Esophagus squamous epithelium (tissue), 5 donors: ENCODE measurements around the gene SETDB2. TPM values are rescaled to one million over a fixed set of nuclear protein-coding genes. Genes with fewer than 3 reads are reported as not detected.

Experiments used
- DNase-seq: peaks from one replicate; lab custom pipeline; 2025; lab: John Stamatoyannopoulos, UW
- H3K27ac ChIP-seq, 4 donors: fragments of 200-600 bp; sonication (generic); one replicate each; pipeline ENCODE4 v1.5.1; 2016 to 2019; ENCODE audit warnings: mild to moderate bottlenecking in 1 of 4
- H3K27me3 ChIP-seq, 4 donors: fragments of 200-600 bp; sonication (generic); 1 replicate in 3 of 4; 2 replicates in 1 of 4; pipeline versions ENCODE4 v1.5.1 to v1.6.0; 2017 to 2021; ENCODE audit warnings: antibody characterized with exemption in 1 of 4
- H3K36me3 ChIP-seq, 3 donors: fragments of 200-600 bp; sonication (generic); one replicate each; pipeline ENCODE4 v1.5.1; 2016 to 2019
- H3K4me1 ChIP-seq, 3 donors: fragments of 200-600 bp; sonication (generic); one replicate each; pipeline ENCODE4 v1.5.1; 2017 to 2019
- H3K4me3 ChIP-seq, 4 donors: fragments of 200-600 bp; sonication (generic); 1 replicate in 3 of 4; 2 replicates in 1 of 4; pipeline ENCODE4 v1.5.1; 2016 to 2019; ENCODE audit warnings: mild to moderate bottlenecking in 2 of 4, moderate library complexity in 1 of 4
- H3K9me3 ChIP-seq, 3 donors: fragments of 200-600 bp; sonication (generic); one replicate each; pipeline ENCODE4 v1.5.1; 2016 to 2019
- CTCF ChIP-seq, 6 experiments: fragments of 450-650 bp in 4 of 6; fragments of 200-600 bp in 2 of 6; sonication (generic) in 2 of 6; IDR thresholded peaks; one replicate each; pipeline ENCODE4 v1.5.1; 2016 to 2019; ENCODE audit warnings: antibody characterized with exemption in 6 of 6, mild to moderate bottlenecking in 4 of 6, moderate library complexity in 4 of 6
- POLR2A ChIP-seq, 4 donors: fragments of 450-650 bp; IDR thresholded peaks; one replicate each; pipeline ENCODE4 v1.6.1; 2017; ENCODE audit warnings: antibody characterized with exemption in 4 of 4, mild to moderate bottlenecking in 4 of 4, moderate library complexity in 3 of 4
- WGBS, 2 donors: methylation state at CpG; one replicate each; pipeline ENCODE4 v1.1.5; 2018; 5-methylcytosine and 5-hydroxymethylcytosine counted together
- intact Hi-C: fragments of 100-400 bp; cut with DNase I; formaldehyde crosslinking; loops from one replicate; pipeline ENCODE4 v1.15.0; 2022
- total RNA-seq, 4 donors: library from RNA; depleted of rRNA; stranded (reverse); fragments of >200 nt; gene quantifications; one replicate each; pipeline ENCODE4 v1.1.0, GENCODE V29; 2016
- donor health status: DM: yes; HTN: yes; CAD: no.

SETDB2 gene
- total RNA-seq, 4 donors from 2014 or later = 2.3 to 9.0 (median 4.8) TPM

GRCh38 chr13:49439609-49440008 lies 4.5 kb upstream of the SETDB2 start:
- DNase-seq = no peak
- intact Hi-C loops = loop anchor here (5.0 kb wide), 1 partner anchor 137 kb away; no protein-coding TSS in a partner anchor
- Histone ChIP-seq H3K27me3 (no peaks in the 10 kb centered on the region), H3K4me1 (peaks cover 0 to 10% (median 5%) of the 10 kb centered on the region in 3 donors), H3K27ac (no peak overlapping the region), H3K4me3 (no peak overlapping the region), H3K36me3 (no peaks in the 10 kb centered on the region), H3K9me3 (no peaks in the 10 kb centered on the region)
- TF ChIP-seq POLR2A (IDR thresholded peaks at IDR 0.05) = no peak
- no peak for TF ChIP-seq CTCF (IDR thresholded peaks at IDR 0.05)
- 69 to 76% methylated on average over 2 of the region's 2 CpGs for whole genome bisulfite sequencing, 2 donors

GRCh38 chr13:49441312-49441711 lies 2.8 kb upstream of the SETDB2 start:
- Histone ChIP-seq H3K4me1 (peaks cover 6 to 27% (median 10%) of the 10 kb centered on the region in 3 donors), H3K27ac (no peak overlapping the region), H3K36me3 (no peaks in the 10 kb centered on the region), H3K9me3 (no peaks in the 10 kb centered on the region), H3K27me3 (no peaks in the 10 kb centered on the region), H3K4me3 (no peak overlapping the region)
- intact Hi-C loops = no loop called here
- TF ChIP-seq POLR2A (IDR thresholded peaks at IDR 0.05) (no peak), CTCF (IDR thresholded peaks at IDR 0.05) (no peak)
- no peak for DNase-seq
- 90 to 94% methylated on average over 2 to 3 of the region's 3 CpGs for WGBS, 2 donors

GRCh38 chr13:49441846-49442245 lies 2.2 kb upstream of the SETDB2 start:
- intact Hi-C loops = no loop called here
- 66 to 76% methylated on average over 2 of the region's 2 CpGs for WGBS, 2 donors
- Histone ChIP-seq H3K4me1 (peaks cover 6 to 33% (median 10%) of the 10 kb centered on the region in 3 donors), H3K4me3 (no peak overlapping the region), H3K9me3 (no peaks in the 10 kb centered on the region), H3K27ac (no peak overlapping the region), H3K27me3 (no peaks in the 10 kb centered on the region), H3K36me3 (no peaks in the 10 kb centered on the region)
- DNase-seq = no peak
- TF ChIP-seq POLR2A (IDR thresholded peaks at IDR 0.05) = no peak
- no peak for TF ChIP-seq CTCF (IDR thresholded peaks at IDR 0.05)

GRCh38 chr13:49443357-49443703 lies 744 bp upstream of the SETDB2 start:
- peak overlapping the region; percentile 89 to 96 (median 92) for H3K27ac ChIP-seq
- peak overlapping the region; percentile 57 to 83 (median 70) for H3K4me3 ChIP-seq
- 2 to 14% methylated on average over 10 of the region's 10 CpGs for WGBS, 2 donors
- H3K36me3 ChIP-seq = no peaks in the 10 kb centered on the region
- intact Hi-C loops = no loop called here
- no peaks in the 10 kb centered on the region for H3K27me3 ChIP-seq
- TF ChIP-seq CTCF (IDR thresholded peaks at IDR 0.05) = no peak
- TF ChIP-seq POLR2A (IDR thresholded peaks at IDR 0.05) = no peak
- H3K9me3 ChIP-seq = no peaks in the 10 kb centered on the region
- no peak for DNase-seq
- H3K4me1 ChIP-seq = peaks cover 6 to 47% (median 10%) of the 10 kb centered on the region in 3 donors

GRCh38 chr13:49444524-49445395 lies 686 bp downstream of the SETDB2 start:
- DNase-seq = no peak
- Histone ChIP-seq H3K4me1 (peaks cover 6 to 49% (median 10%) of the 10 kb centered on the region in 3 donors), H3K27me3 (no peaks in the 10 kb centered on the region), H3K27ac (peak overlapping the region; percentile 89 to 96 (median 92)), H3K9me3 (no peaks in the 10 kb centered on the region), H3K36me3 (no peaks in the 10 kb centered on the region), H3K4me3 (peak overlapping the region; percentile 57 to 83 (median 70))
- WGBS, 2 donors = 0 to 1% methylated on average over 16 of the region's 29 CpGs
- intact Hi-C loops = no loop called here
- no peak for TF ChIP-seq CTCF (IDR thresholded peaks at IDR 0.05)
- TF ChIP-seq POLR2A (IDR thresholded peaks at IDR 0.05) = peak in 2 of 4 donors; percentile 47 to 71
